GM12892 (cell line): ENCODE measurements around the gene ATP1B1.

ENCODE experiments used
- POLR2A ChIP-seq: IDR thresholded peaks from 2 replicates; pipeline ENCODE4 v1.6.1; 2011; ENCODE audit warnings: low read depth, low read length, control low read depth
- POLR2AphosphoS5 ChIP-seq: IDR thresholded peaks from 2 replicates; pipeline ENCODE4 v1.6.1; 2011; ENCODE audit warnings: low read depth, low read length, control low read depth
- TAF1 ChIP-seq: IDR thresholded peaks from 2 replicates; pipeline ENCODE4 v1.6.1; 2011; ENCODE audit warnings: low read depth, mild to moderate bottlenecking, control low read depth, low read length, borderline replicate concordance

DNA sequence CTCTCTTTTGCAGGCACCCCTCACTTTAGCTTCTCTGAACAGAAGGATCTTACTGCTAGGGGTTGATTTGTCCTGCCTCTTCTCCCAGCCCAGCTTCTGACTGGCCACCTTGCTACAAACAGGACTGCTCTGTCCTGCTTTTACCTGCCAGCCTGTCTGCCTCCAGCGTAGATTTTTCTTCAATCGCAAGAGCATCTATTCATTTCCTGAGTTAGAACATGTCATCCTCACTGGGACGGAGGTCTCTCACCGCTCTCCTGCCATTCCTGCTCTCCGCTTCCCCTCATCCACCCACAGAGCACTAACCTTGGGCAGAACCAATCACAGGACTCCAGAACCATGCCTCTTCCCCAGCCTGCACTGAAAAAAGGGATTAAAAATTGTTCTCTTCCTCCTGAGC is 3.5 kb upstream of the ATP1B1 start:
- TF ChIP-seq TAF1 (no peak), POLR2AphosphoS5 (no peak), POLR2A (no peak)
